ENCODE measurements around the gene ADARB1. TPM values are rescaled to one million over a fixed set of nuclear protein-coding genes. Genes with fewer than 3 reads are reported as not detected.

Gene ADARB1
- total and polyA plus RNA-seq, 8 donors, result 23.8 to 53.4 (median 30.2) TPM

GRCh38 chr21:45085700-45086099 is 11.3 kb downstream of the ADARB1 start:
- DNase-seq (no peak), ATAC-seq (no peak)
- intact Hi-C loops (cut with DNase I), result no loop called here
- H3K27me3 ChIP-seq, result no peaks in the 10 kb centered on the region
- H3K36me3 ChIP-seq, result no peaks in the 10 kb centered on the region
- no peak for TF ChIP-seq CTCF (IDR thresholded peaks at IDR 0.05)
- no peak overlapping the region for H3K27ac ChIP-seq
- H3K4me1 ChIP-seq, result peaks cover 0 to 21% of the 10 kb centered on the region in 2 donors
- no peaks in the 10 kb centered on the region for H3K9me3 ChIP-seq
- no peak overlapping the region for H3K4me3 ChIP-seq

GRCh38 chr21:45086337-45086958 is 12.1 kb downstream of the ADARB1 start:
- Histone ChIP-seq H3K27ac (no peak overlapping the region), H3K27me3 (no peaks in the 10 kb centered on the region), H3K9me3 (no peaks in the 10 kb centered on the region), H3K4me3 (no peak overlapping the region), H3K36me3 (no peaks in the 10 kb centered on the region), H3K4me1 (peaks cover 0 to 16% of the 10 kb centered on the region in 2 donors)
- no peak for TF ChIP-seq CTCF (IDR thresholded peaks at IDR 0.05)
- DNase-seq (no peak), ATAC-seq (no peak)
- intact Hi-C loops (cut with DNase I), result no loop called here

- no peak overlapping the region for H3K4me3 ChIP-seq
- H3K36me3 ChIP-seq, result no peaks in the 10 kb centered on the region
- H3K4me1 ChIP-seq, result peaks cover 0 to 13% of the 10 kb centered on the region in 2 donors
- ATAC-seq (no peak), DNase-seq (no peak)
- H3K27ac ChIP-seq, result no peak overlapping the region
- no peaks in the 10 kb centered on the region for H3K27me3 ChIP-seq
- intact Hi-C loops (cut with DNase I), result no loop called here
- no peaks in the 10 kb centered on the region for H3K9me3 ChIP-seq
- no peak for TF ChIP-seq CTCF (IDR thresholded peaks at IDR 0.05)
These were observed 12.8 kb downstream of the ADARB1 start for GRCh38 chr21:45087022-45087823.

GRCh38 chr21:45088116-45088515 is 13.7 kb downstream of the ADARB1 start:
- intact Hi-C loops (cut with DNase I), result no loop called here
- H3K4me3 ChIP-seq, result no peak overlapping the region
- no peak for ATAC-seq
- no peak for DNase-seq
- no peaks in the 10 kb centered on the region for H3K9me3 ChIP-seq
- no peaks in the 10 kb centered on the region for H3K27me3 ChIP-seq
- H3K36me3 ChIP-seq, result no peaks in the 10 kb centered on the region
- H3K27ac ChIP-seq, result no peak overlapping the region
- H3K4me1 ChIP-seq, result peaks cover 6 to 18% of the 10 kb centered on the region in 2 donors
- no peak for TF ChIP-seq CTCF (IDR thresholded peaks at IDR 0.05)

DNA sequence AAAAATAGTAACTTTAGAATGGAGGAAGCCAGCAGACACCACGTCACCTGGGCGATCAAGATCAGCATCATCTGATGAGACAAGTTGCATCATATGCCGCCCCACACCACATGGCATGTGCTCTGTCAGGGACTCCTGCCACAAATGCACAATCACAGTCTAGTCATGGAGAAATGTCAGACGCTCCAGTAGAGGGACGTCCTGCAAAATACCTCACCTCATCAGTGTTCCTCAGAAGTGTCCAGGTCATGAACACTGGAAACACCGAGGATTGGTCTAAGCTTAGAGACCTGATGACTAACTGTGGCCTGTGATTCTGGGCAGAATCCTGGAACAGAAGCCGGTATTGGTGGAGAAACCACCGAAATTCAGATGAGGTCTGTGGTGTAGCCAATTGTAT is 14.3 kb downstream of the ADARB1 start:
- ATAC-seq (no peak), DNase-seq (no peak)
- no peaks in the 10 kb centered on the region for H3K27me3 ChIP-seq
- no peak for TF ChIP-seq CTCF (IDR thresholded peaks at IDR 0.05)
- intact Hi-C loops (cut with DNase I), result no loop called here
- H3K27ac ChIP-seq, result no peak overlapping the region
- peaks cover 12 to 24% of the 10 kb centered on the region in 2 donors for H3K4me1 ChIP-seq
- H3K36me3 ChIP-seq, result no peaks in the 10 kb centered on the region
- H3K4me3 ChIP-seq, result no peak overlapping the region
- H3K9me3 ChIP-seq, result no peaks in the 10 kb centered on the region

All from left lung (tissue), 10 donors.